Adrenal gland (tissue), 5 donors: ENCODE measurements around the gene PRDX2.

ENCODE experiments used
- CTCF ChIP-seq, 6 experiments: fragments of 450-650 bp in 4 of 6; fragments of 200-600 bp in 2 of 6; sonication (generic) in 1 of 6; IDR thresholded peaks; 1 replicate in 5 of 6; 2 replicates in 1 of 6; pipeline versions ENCODE4 v1.5.1 to v1.8.0; 2016 to 2021; ENCODE audit warnings: antibody characterized with exemption in 6 of 6, mild to moderate bottlenecking in 2 of 6, moderate library complexity in 1 of 6
- POLR2A ChIP-seq, 2 donors: fragments of 450-650 bp; IDR thresholded peaks; one replicate each; pipeline ENCODE4 v1.6.1; 2017; ENCODE audit warnings: antibody characterized with exemption in 2 of 2, mild to moderate bottlenecking in 2 of 2, moderate library complexity in 1 of 2
- donor health status: DM: no; HTN: no; CAD: no.

- no peak for TF ChIP-seq CTCF (IDR thresholded peaks at IDR 0.05)
- TF ChIP-seq POLR2A (IDR thresholded peaks at IDR 0.05) = no peak
Observed at GRCh38 chr19:12788042-12788681, 13.4 kb downstream of the PRDX2 start.
